ENCODE results near the gene MARCHF4. TPM values are rescaled to one million over a fixed set of nuclear protein-coding genes. Genes with fewer than 3 reads are reported as not detected.
A peak's percentile ranks its signal among the peaks of the same experiment; 100 is the strongest.

The MARCHF4 gene
- total and polyA plus RNA-seq, 4 donors: 0.04 to 0.34 (median 0.09) TPM

DNA sequence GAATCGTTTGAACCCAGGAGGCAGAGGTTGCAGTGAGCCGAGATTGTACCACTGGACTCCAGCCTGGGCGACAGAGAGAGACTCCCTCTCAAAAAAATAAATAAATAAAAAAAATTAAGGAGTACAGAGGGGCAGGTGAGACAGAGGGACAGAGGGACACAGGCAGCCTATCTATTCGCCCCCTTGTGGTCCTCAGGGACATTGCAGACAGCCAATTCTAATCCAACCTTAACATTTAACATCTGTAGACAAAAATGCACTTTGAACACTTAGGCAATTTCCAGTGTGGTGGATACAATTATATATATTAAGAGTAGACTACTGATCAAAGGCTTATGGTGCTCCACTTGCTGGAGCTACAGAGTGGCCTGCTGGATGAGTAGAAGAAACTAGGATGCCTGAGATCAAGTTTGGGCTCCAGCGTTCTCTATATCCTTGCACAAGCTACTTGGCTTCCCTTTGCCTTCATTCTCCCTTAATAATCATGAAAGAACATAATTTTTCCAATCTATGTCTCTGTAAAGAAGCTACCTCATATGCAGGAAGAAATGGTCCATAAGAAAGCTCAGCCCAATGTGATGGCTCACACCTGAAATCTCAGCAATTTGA lies 31.8 kb upstream of the MARCHF4 start:
- DNase-seq: peak in 2 of 3 donors; percentile 21 to 31

DNA sequence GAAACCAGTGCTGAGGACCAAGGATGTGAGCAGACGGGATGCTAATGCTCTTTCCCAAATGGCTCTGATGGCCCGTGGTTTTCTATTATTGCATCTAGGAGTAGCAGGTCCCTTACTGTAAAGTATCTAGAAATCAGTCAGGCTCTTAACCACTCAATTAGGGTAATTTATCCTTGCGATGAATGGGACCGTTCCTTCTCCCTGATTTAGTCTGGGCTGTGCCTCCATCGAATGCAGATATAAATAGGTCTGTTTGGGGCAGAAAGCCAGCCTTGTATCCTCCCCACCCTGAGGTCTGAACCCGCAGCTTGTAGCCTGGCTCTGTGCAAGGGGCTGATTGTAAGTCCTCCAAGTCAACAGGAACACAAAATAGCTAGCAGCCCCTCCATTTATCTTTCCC lies 30.5 kb upstream of the MARCHF4 start:
- Histone ChIP-seq H3K36me3 (ENCODE audit: control insufficient read depth in 4 of 4, insufficient read depth in 4 of 4, low read length in 4 of 4) (no peaks in the 10 kb centered on the region), H3K4me3 (no peak overlapping the region), H3K9ac (ENCODE audit: insufficient read depth in 1 of 2, low read length in 2 of 2) (no peak overlapping the region), H3K27ac (ENCODE audit: low read depth in 1 of 2, low read length in 1 of 2) (no peak overlapping the region), H3K9me3 (ENCODE audit: control insufficient read depth in 4 of 4, insufficient read depth in 3 of 4, low read length in 3 of 4) (no peaks in the 10 kb centered on the region), H3K27me3 (ENCODE audit: control insufficient read depth in 3 of 3, insufficient read depth in 3 of 3, low read length in 2 of 3) (peaks cover 0 to 7% (median 0%) of the 10 kb centered on the region in 3 donors), H3K4me1 (ENCODE audit: control insufficient read depth in 5 of 5, insufficient read depth in 5 of 5, low read length in 5 of 5) (no peaks in the 10 kb centered on the region)
- TF ChIP-seq, protein P1, sequence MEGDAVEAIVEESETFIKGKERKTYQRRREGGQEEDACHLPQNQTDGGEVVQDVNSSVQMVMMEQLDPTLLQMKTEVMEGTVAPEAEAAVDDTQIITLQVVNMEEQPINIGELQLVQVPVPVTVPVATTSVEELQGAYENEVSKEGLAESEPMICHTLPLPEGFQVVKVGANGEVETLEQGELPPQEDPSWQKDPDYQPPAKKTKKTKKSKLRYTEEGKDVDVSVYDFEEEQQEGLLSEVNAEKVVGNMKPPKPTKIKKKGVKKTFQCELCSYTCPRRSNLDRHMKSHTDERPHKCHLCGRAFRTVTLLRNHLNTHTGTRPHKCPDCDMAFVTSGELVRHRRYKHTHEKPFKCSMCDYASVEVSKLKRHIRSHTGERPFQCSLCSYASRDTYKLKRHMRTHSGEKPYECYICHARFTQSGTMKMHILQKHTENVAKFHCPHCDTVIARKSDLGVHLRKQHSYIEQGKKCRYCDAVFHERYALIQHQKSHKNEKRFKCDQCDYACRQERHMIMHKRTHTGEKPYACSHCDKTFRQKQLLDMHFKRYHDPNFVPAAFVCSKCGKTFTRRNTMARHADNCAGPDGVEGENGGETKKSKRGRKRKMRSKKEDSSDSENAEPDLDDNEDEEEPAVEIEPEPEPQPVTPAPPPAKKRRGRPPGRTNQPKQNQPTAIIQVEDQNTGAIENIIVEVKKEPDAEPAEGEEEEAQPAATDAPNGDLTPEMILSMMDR (IDR thresholded peaks at IDR 0.05; ENCODE audit: control extremely low read depth, extremely low read depth): no peak
- DNase-seq (no peak), ATAC-seq (ENCODE audit: insufficient read depth, low FRiP score) (no peak)
- 84 to 86% methylated on average over 6 of the region's 6 CpGs for WGBS, 2 donors

More for the DNA sequence above, 31.8 kb upstream of the MARCHF4 start:
- H3K9ac ChIP-seq (ENCODE audit: insufficient read depth in 1 of 2, low read length in 2 of 2): no peak overlapping the region
- H3K9me3 ChIP-seq (ENCODE audit: control insufficient read depth in 4 of 4, insufficient read depth in 3 of 4, low read length in 3 of 4): no peaks in the 10 kb centered on the region
- ATAC-seq (ENCODE audit: insufficient read depth, low FRiP score): no peak
- no peaks in the 10 kb centered on the region for H3K36me3 ChIP-seq (ENCODE audit: control insufficient read depth in 4 of 4, insufficient read depth in 4 of 4, low read length in 4 of 4)
- H3K27ac ChIP-seq (ENCODE audit: low read depth in 1 of 2, low read length in 1 of 2): no peak overlapping the region
- no peak overlapping the region for H3K4me3 ChIP-seq
- peaks cover 0 to 7% (median 0%) of the 10 kb centered on the region in 3 donors for H3K27me3 ChIP-seq (ENCODE audit: control insufficient read depth in 3 of 3, insufficient read depth in 3 of 3, low read length in 2 of 3)
- WGBS, 2 donors: 59 to 60% methylated on average over 4 to 5 of the region's 5 CpGs
- TF ChIP-seq, protein P1 (IDR thresholded peaks at IDR 0.05; ENCODE audit: control extremely low read depth, extremely low read depth): peak; percentile 56
- H3K4me1 ChIP-seq (ENCODE audit: control insufficient read depth in 5 of 5, insufficient read depth in 5 of 5, low read length in 5 of 5): no peaks in the 10 kb centered on the region

DNA sequence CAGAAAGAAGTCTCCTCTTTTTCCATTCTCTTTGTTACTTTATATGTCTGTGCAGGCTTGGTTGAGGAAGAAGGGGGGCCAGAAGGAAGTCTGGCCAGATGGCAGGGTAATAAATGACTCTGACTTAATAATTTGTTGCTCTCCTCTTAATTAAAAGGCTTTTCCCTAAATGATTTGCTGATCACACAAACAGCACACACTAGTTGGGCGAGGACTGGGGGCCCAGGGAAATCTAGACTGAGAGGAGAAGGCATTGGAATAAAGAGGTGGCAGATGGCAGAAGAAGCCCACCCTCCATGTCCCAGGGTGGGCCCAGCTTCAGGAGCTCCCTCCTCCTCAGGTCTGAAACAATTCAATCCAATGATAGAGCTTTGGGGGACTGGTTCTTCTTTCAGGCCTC lies 27.3 kb upstream of the MARCHF4 start:
- no peak overlapping the region for H3K9ac ChIP-seq (ENCODE audit: insufficient read depth in 1 of 2, low read length in 2 of 2)
- no peak for DNase-seq
- TF ChIP-seq, protein P1 (IDR thresholded peaks at IDR 0.05; ENCODE audit: control extremely low read depth, extremely low read depth): no peak

DNA sequence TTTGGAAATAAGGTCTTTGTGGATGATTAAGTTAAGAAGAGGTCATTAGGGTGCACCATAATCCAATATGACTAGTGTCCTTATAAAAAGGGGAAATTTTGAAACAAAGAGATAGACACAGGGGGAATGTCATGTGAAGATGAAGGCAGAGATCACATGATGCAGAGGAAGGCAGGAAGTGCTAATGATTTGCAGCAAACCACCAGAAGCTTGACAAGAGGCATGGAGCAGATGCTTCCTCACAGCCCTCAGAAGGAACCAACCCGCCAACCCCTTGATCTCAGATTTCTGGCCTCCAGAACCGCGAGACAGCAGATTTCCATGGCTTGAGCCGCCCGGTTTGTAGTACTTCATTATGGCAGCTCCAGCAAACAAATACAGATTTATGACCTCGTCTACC lies 22.6 kb upstream of the MARCHF4 start:
- 45 to 58% methylated on average over 6 of the region's 6 CpGs for whole genome bisulfite sequencing, 2 donors
- H3K4me3 ChIP-seq: no peak overlapping the region
- H3K27ac ChIP-seq (ENCODE audit: low read depth in 1 of 2, low read length in 1 of 2): no peak overlapping the region
- ATAC-seq (ENCODE audit: insufficient read depth, low FRiP score): no peak
- DNase-seq: no peak
- no peaks in the 10 kb centered on the region for H3K27me3 ChIP-seq (ENCODE audit: control insufficient read depth in 3 of 3, insufficient read depth in 3 of 3, low read length in 2 of 3)
- TF ChIP-seq, protein P1 (IDR thresholded peaks at IDR 0.05; ENCODE audit: control extremely low read depth, extremely low read depth): no peak
- no peaks in the 10 kb centered on the region for H3K36me3 ChIP-seq (ENCODE audit: control insufficient read depth in 4 of 4, insufficient read depth in 4 of 4, low read length in 4 of 4)
- no peak overlapping the region for H3K9ac ChIP-seq (ENCODE audit: insufficient read depth in 1 of 2, low read length in 2 of 2)
- H3K9me3 ChIP-seq (ENCODE audit: control insufficient read depth in 4 of 4, insufficient read depth in 3 of 4, low read length in 3 of 4): no peaks in the 10 kb centered on the region
- no peaks in the 10 kb centered on the region for H3K4me1 ChIP-seq (ENCODE audit: control insufficient read depth in 5 of 5, insufficient read depth in 5 of 5, low read length in 5 of 5)

More for the DNA sequence above, 27.3 kb upstream of the MARCHF4 start:
- no peaks in the 10 kb centered on the region for H3K9me3 ChIP-seq (ENCODE audit: control insufficient read depth in 4 of 4, insufficient read depth in 3 of 4, low read length in 3 of 4)
- ATAC-seq (ENCODE audit: insufficient read depth, low FRiP score): no peak
- H3K27me3 ChIP-seq (ENCODE audit: control insufficient read depth in 3 of 3, insufficient read depth in 3 of 3, low read length in 2 of 3): no peaks in the 10 kb centered on the region
- no peaks in the 10 kb centered on the region for H3K4me1 ChIP-seq (ENCODE audit: control insufficient read depth in 5 of 5, insufficient read depth in 5 of 5, low read length in 5 of 5)
- 71 to 79% methylated on average over 1 of the region's 1 CpG for WGBS, 2 donors
- H3K36me3 ChIP-seq (ENCODE audit: control insufficient read depth in 4 of 4, insufficient read depth in 4 of 4, low read length in 4 of 4): no peaks in the 10 kb centered on the region
- no peak overlapping the region for H3K27ac ChIP-seq (ENCODE audit: low read depth in 1 of 2, low read length in 1 of 2)
- H3K4me3 ChIP-seq: no peak overlapping the region
